ENCODE results near the gene VSNL1.

VSNL1 gene

GRCh38 chr2:17544256-17544655 is 3.8 kb downstream of the VSNL1 start:
- no peak for TF ChIP-seq CTCF (IDR thresholded peaks at IDR 0.05; ENCODE audit: low read depth, low read length)
- H3K27me3 ChIP-seq, result peaks cover 67% of the 10 kb centered on the region
- H3K9me3 ChIP-seq, result no peaks in the 10 kb centered on the region
- no peak overlapping the region for H3K4me3 ChIP-seq (ENCODE audit: low read depth, low read length)
- DNase-seq, result no peak
- H3K4me1 ChIP-seq, result no peaks in the 10 kb centered on the region
- no peaks in the 10 kb centered on the region for H3K36me3 ChIP-seq

- H3K4me1 ChIP-seq, result no peaks in the 10 kb centered on the region
- no peaks in the 10 kb centered on the region for H3K36me3 ChIP-seq
- no peaks in the 10 kb centered on the region for H3K9me3 ChIP-seq
- TF ChIP-seq CTCF (IDR thresholded peaks at IDR 0.05; ENCODE audit: low read depth, low read length), result no peak
- peaks cover 51% of the 10 kb centered on the region for H3K27me3 ChIP-seq
- DNase-seq, result no peak
- H3K4me3 ChIP-seq (ENCODE audit: low read depth, low read length), result no peak overlapping the region
These were observed 5.5 kb downstream of the VSNL1 start for GRCh38 chr2:17545680-17546613.

GRCh38 chr2:17547237-17547636 is 6.7 kb downstream of the VSNL1 start:
- Histone ChIP-seq H3K4me3 (ENCODE audit: low read depth, low read length) (no peak overlapping the region), H3K27me3 (peaks cover 38% of the 10 kb centered on the region), H3K36me3 (no peaks in the 10 kb centered on the region), H3K9me3 (no peaks in the 10 kb centered on the region), H3K4me1 (no peaks in the 10 kb centered on the region)
- TF ChIP-seq CTCF (IDR thresholded peaks at IDR 0.05; ENCODE audit: low read depth, low read length), result no peak
- no peak for DNase-seq

- Histone ChIP-seq H3K36me3 (no peaks in the 10 kb centered on the region), H3K27me3 (peaks cover 33% of the 10 kb centered on the region), H3K4me3 (ENCODE audit: low read depth, low read length) (no peak overlapping the region), H3K9me3 (no peaks in the 10 kb centered on the region), H3K4me1 (no peaks in the 10 kb centered on the region)
- TF ChIP-seq CTCF (IDR thresholded peaks at IDR 0.05; ENCODE audit: low read depth, low read length), result no peak
- DNase-seq, result no peak
These were observed 7.2 kb downstream of the VSNL1 start for GRCh38 chr2:17547737-17548136.

DNA sequence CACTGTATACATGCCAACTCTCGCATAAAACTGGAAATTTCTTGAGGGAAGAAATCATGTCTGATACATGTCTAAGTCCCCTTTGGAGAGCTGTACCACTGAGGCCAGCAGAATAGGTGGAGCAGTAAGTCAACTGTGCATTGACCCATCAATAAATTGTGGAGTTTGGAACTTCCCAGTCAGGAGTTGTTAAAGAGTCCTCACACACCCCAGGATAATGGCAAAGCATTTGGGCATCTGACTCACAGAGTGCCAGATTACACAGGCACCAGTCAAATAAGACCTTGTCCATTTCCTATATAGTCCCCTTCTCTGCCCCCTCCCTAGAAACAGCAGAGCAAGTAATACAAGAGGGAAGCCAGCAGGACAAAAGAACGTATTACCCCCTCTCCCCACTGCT is 10.4 kb downstream of the VSNL1 start:
- H3K9me3 ChIP-seq, result no peaks in the 10 kb centered on the region
- H3K4me1 ChIP-seq, result no peaks in the 10 kb centered on the region

More for the DNA sequence above, 10.4 kb downstream of the VSNL1 start:
- Histone ChIP-seq H3K27me3 (peaks cover 8% of the 10 kb centered on the region), H3K36me3 (no peaks in the 10 kb centered on the region), H3K4me3 (ENCODE audit: low read depth, low read length) (no peak overlapping the region)
- DNase-seq, result no peak
- TF ChIP-seq CTCF (IDR thresholded peaks at IDR 0.05; ENCODE audit: low read depth, low read length), result no peak
